HG03558 (cell line): Measurements from ENCODE around the gene SCML1.

ENCODE experiments used
- ATAC-seq: cut with Tn5 transposase; IDR thresholded peaks from one replicate; pipeline ENCODE4 v1.9.1; 2021; ENCODE audit warnings: moderate number of reproducible peaks; ENCODE audit not compliant: unreplicated experiment; ENCODE audit errors: extremely low read depth

The SCML1 gene

DNA sequence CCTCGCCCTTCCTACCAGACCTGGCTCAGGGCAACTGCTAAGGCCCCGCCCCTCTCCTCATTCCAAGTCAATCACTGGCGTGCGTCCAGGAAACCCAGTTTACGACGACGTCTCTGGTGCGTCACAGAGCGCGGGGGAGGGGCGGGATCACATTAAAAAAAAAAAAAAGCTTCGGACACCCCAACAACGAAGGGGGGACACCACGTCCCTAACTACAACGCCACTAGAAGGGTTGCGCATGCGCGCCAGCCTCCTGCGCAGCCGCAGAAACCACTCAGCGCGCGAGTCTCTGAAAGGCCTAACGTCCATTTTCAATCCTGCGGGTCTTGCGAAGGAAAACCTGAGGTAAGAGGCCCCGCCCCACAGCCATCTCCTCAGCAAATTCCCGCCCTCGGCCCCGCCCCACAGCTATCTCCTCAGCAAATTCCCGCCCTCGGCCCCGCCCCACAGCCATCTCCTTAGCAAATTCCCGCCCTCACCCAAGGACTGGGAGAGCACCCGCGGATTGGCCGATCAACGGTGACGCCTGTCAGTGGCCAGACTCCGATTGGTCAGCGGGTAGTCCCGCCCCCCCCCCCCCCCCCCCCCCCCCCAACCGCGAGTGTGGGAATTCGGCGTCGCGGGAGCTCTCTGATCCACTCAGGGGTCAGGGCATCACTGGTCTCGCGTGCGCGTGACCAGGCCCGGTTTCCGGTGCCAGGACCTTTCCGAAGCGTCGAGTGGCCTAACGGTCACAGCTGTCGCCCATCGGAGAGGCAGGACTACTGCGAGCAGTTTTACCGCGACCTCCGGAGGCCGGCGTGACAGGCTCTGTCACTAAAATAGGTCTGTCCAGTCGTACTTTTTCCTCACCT is at the start of gene SCML1:
TSS of gene SCML1 (plus strand) at position 638 of the 854 bp plus-strand sequence. CDS start 6,694 bp downstream, outside the sequence.
- ATAC-seq = peak; percentile 48

DNA sequence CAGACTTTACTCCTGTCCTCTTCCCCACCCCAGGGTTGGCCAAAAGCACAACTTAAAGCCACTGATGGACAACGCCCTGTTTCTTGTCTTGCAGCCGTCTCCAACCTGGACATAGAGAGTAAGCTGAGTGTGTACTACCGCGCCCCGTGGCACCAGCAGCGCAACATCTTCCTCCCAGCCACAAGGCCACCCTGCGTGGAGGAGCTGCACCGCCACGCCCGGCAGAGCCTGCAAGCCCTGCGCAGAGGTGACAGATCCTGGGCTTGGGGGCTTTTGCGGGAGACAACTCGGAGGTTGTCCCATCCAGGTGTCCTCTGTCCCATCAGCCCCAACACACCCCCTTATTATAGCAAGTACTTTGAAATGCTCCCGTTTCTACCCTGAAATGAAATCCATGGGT is 49.6 kb upstream of the SCML1 start:
- ATAC-seq = no peak

- peak; percentile 55 for ATAC-seq
Measured at GRCh38 chrX:17689971-17690409, 47.3 kb upstream of the SCML1 start.

DNA sequence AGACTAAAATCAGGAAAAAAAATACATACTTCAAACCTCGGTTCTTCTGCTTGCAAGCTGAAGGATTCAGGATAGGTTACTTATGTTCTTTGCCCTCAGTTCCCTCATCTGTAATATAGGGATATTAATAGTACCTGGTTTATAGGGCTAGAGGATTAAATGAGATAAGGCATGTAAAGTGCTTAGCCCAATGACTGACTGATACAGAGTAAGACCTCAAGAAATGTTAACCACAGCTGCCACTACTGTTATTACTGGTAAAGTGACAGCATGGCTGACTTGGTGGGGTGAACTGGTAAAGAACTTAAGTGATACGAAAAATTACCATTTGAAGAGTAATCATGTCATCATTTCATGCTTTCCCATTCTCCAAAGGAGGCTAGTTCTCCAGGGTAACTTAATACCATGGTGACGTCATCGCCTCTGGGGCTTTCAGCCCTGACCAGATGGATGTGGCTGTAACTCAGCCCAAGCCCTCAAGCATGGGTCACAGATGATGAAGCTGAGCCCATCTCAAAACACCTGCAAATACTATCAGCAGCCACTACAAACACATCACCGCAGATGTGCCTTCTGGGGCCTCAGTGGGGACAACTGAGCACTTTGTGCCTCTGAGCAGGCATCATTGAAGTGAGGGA is 44.5 kb upstream of the SCML1 start:
- peak; percentile 44 for ATAC-seq

DNA sequence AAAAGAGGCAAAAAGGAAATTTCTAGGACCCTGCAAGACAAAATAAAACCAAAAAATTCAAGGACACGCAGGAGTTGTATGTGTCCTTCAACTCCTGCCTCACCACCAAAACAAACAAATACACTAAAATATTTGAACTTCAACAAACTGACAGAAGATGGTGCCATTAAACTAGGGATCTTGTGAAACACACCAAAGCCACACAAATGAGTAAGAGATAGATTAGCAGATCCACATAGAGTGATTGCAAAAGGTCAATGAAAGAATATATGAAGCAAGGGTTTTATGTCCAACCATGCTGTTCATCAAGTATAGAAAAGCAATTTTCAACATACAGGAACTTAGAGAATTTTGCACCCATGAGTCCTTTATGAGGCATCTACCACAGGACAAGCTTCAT is 40.1 kb upstream of the SCML1 start:
- ATAC-seq = no peak

GRCh38 chrX:17700976-17701375 is 36.3 kb upstream of the SCML1 start:
- ATAC-seq = no peak

DNA sequence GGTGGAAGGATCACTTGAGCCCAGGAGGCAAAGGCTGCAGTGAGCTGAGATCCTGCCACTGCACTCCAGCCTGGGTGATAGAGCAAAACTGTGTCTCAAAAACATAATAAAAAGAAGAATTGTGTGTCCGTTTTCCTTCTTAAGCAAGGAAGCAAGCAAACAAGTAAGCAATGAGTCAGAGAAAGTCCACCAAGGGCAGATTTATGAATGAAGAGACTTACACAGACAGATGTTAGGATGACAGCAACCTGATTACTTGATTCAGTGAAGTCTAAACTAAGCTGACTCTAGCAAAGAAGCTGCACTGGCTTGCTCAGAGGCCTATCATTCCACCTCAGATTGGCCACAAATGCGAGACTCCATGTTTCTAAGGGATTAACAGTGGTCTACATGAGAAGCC is 34.1 kb upstream of the SCML1 start:
- no peak for ATAC-seq

DNA sequence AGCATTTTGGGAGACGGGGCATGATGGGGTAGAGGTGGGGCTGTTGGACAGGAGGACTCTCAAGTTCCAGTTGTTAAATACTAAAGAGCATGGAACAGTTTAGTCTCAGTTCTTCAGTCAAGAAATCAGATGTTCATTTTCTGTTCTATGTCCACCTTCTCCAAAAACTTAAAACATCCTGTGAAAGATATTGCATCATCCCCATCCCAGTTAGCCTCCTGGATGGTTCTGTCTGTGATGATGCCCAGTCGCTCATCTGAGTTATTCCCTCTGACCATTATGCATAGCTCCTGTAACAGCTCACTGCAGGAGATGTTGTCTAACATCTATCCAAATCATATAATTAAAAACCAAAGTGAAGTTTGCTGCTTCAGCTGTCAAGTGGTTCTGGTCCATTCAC is 32.1 kb upstream of the SCML1 start:
- ATAC-seq = no peak

- ATAC-seq = no peak
Measured at GRCh38 chrX:17706676-17707075, 30.6 kb upstream of the SCML1 start.

DNA sequence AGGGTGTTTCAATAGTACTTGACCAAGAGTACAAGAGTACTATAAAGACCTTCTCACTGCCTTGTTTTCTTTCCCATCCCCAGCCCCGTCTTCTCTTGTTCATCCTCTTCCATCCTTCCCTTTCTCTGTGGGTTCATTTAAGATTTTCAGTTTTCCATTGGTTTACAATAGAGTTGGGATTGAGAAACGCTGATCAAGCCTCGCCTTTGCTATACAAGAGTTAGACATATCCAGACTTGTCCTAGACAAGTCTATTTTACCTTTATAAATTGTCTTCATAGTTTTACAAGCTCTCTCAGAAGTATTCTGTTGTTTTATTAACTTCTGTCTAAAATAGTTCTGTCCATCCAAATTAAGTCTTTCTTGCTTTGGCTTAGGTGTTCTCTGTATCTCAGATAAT is 29.6 kb upstream of the SCML1 start:
- no peak for ATAC-seq

DNA sequence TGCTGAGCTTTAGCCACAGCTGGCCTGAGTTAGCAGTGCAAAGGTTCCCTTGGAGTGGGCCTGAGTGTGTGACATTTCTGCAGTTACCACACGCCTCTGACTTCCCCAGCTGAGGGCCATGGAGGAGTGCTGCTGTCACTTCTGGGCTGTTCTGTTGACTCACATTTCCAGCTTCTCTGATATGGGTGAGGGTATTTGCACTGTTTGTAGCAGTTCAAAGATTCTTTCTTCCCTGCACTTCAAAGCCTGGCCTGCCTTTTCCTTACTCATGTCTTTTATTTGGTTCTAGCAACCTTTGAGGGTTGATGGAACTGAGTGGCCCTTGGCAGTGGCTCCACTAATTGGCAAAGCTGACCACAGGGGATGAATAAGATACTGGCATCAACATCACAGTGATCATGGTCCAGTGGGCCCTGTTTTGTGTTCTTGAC is 26.4 kb upstream of the SCML1 start:
- ATAC-seq = no peak

GRCh38 chrX:17713288-17713687 is 24.0 kb upstream of the SCML1 start:
- no peak for ATAC-seq

DNA sequence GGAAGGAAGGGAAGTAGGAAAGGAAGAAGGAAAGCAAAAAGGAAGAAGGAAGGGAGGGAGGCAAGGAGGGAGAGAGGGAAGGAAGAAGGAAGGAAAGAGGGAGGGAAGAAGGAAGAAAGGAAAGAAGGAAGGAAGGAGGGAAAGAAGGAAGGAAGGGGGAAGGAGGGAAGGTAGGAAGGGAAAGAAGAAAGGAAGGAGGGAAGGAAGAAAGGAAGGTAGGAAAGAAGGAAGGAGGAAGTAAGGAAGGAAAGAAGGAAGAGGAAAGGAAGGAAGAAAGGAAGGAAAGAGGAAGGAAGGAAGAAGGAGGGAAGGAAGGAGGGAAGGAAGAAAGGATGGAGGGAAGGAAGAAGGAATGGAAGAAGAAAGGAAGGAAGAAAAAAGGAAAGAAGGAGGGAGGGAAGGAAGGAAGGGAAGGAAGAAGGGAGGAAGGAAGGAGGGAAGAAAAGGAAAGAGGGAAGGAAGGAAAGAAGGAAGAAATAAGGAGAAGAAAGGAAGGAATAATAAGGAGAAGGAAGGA is 18.6 kb upstream of the SCML1 start:
- no peak for ATAC-seq

DNA sequence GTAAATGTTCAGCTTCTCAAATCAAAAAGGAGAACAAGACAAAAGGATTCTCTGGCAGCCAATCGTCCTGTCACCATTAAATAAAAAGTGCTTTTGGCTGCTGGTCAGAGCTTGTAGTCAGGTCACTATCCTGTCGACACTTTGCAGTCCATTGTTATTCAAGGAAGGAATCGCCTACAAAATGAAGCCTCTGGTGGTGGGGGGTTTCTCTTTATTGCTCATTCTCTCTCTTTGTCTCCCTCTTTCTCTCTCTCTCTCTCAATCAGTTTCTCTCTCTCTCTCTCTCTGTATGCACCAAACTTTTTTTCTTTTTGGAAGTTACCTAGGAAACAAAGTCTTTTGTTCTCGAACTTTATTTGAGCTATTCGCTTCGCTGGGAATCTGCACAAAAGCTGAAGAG is 17.6 kb upstream of the SCML1 start:
- no peak for ATAC-seq

GRCh38 chrX:17721715-17722114 is 15.6 kb upstream of the SCML1 start:
- ATAC-seq = no peak

- no peak for ATAC-seq
Measured at GRCh38 chrX:17725181-17725580, 12.1 kb upstream of the SCML1 start.

DNA sequence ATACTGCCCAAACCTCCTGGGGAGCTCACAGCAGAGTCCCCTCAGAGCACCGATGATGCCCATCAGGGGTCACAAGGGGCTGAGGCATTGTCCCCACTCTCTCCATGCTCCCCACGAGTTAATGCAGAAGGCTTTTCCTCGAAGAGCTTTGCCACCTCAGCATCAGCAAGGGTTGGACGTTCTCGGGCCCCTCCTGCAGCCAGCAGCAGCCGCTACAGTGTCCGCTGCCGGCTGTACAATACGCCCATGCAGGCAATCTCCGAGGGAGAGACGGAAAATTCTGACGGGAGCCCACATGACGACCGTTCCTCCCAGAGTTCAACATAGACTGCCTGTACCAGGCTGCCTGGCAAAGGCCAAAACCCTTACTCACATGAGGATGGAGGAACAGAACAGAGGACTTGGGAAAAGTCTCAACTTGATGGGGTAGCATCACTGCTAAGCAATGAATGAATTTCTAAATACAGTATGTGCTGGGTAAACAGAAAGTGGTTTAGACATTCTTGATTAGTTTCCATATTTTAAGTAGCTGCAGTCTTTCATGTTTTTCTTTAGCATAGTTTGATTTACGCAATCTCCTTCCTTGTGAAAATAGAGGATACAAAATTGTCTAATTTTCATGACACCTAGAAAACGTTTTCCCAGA is 5.0 kb upstream of the SCML1 start:
- ATAC-seq = no peak

DNA sequence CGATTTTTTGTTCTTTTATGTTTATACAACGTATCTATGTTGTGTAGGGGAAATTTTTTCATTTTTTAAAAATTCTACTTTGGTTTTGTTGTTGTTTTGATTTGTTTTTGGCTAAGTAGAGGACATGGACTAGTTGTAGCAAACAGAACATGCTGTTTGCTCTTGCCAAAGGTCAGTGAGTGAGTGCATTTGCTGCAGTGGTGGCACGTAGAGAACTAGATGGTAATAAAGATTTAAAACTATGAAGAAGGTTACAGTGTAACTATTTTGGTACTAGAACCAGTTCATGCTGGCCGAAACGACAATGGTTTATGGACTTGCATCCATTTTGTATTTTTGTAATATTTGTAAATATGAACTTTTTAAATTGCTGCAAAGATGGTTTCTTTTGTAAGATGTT is 1.9 kb upstream of the SCML1 start:
- no peak for ATAC-seq

GRCh38 chrX:17736478-17736855 is 826 bp upstream of the SCML1 start:
- ATAC-seq = no peak

DNA sequence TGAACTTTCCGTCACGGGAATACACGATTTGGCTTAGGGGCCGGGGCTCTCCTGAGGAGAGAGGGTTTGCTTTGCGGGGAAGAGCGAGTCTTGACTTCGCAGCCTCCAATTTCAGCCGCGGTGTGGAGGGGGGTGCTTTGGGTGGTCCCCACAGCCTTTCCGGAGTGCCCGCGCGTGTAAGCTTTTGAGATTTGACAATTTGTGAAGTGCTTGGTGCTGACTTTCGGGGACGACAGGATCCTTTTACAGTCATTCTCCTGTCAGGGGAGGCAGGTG is 355 bp downstream of the SCML1 start:
- no peak for ATAC-seq

GRCh38 chrX:17737986-17738713 is 857 bp downstream of the SCML1 start:
- no peak for ATAC-seq
